Ishikawa (cell line): ENCODE measurements around the gene TNIK.

Source experiments
- CEBPB ChIP-seq: IDR thresholded peaks from 2 replicates; pipeline ENCODE4 v1.6.1; 2012
- CREB1 ChIP-seq: IDR thresholded peaks from 2 replicates; pipeline ENCODE4 v1.6.1; 2012; ENCODE audit warnings: low read depth
- EGR1 ChIP-seq: IDR thresholded peaks from 2 replicates; pipeline ENCODE4 v1.6.1; 2012
- EP300 ChIP-seq: IDR thresholded peaks from 2 replicates; pipeline ENCODE4 v1.6.1; 2012; ENCODE audit warnings: borderline replicate concordance
- FOXM1 ChIP-seq: IDR thresholded peaks from 2 replicates; pipeline ENCODE4 v1.6.1; 2012; ENCODE audit warnings: low read depth, borderline replicate concordance
- MAX ChIP-seq: IDR thresholded peaks from 2 replicates; pipeline ENCODE4 v1.6.1; 2012
- NFIC ChIP-seq: IDR thresholded peaks from 2 replicates; pipeline ENCODE4 v1.6.1; 2012
- RAD21 ChIP-seq: IDR thresholded peaks from 2 replicates; pipeline ENCODE4 v1.6.1; 2012; ENCODE audit warnings: low read depth
- REST ChIP-seq: IDR thresholded peaks from 2 replicates; pipeline ENCODE4 v1.6.1; 2012; ENCODE audit warnings: low read depth, mild to moderate bottlenecking
- TAF1 ChIP-seq: IDR thresholded peaks from 2 replicates; pipeline ENCODE4 v1.6.1; 2012; ENCODE audit warnings: low read depth, mild to moderate bottlenecking
- TCF12 ChIP-seq: IDR thresholded peaks from 2 replicates; pipeline ENCODE4 v1.6.1; 2012; ENCODE audit warnings: low read depth
- TEAD4 ChIP-seq: IDR thresholded peaks from 2 replicates; pipeline ENCODE4 v1.6.1; 2012
- USF1 ChIP-seq: IDR thresholded peaks from 2 replicates; pipeline ENCODE4 v1.6.1; 2012
- YY1 ChIP-seq: IDR thresholded peaks from 2 replicates; pipeline ENCODE4 v1.6.1; 2012; ENCODE audit warnings: low read depth
- ZBTB7A ChIP-seq: IDR thresholded peaks from 2 replicates; pipeline ENCODE4 v1.6.1; 2012; ENCODE audit warnings: low read depth

Gene TNIK

GRCh38 chr3:171312741-171313140, 147.5 kb downstream of the TNIK start:
- TF ChIP-seq MAX: no peak
- TF ChIP-seq ZBTB7A: no peak
- no peak for TF ChIP-seq CEBPB
- no peak for TF ChIP-seq TAF1
- TF ChIP-seq TCF12: no peak
- no peak for TF ChIP-seq RAD21
- TF ChIP-seq EP300: no peak
- no peak for TF ChIP-seq TEAD4
- TF ChIP-seq REST: no peak
- TF ChIP-seq NFIC: no peak
- no peak for TF ChIP-seq CREB1
- no peak for TF ChIP-seq FOXM1
- no peak for TF ChIP-seq USF1
- no peak for TF ChIP-seq EGR1
- TF ChIP-seq YY1: no peak

- TF ChIP-seq EGR1 (no peak), TAF1 (no peak), REST (no peak), EP300 (no peak), CREB1 (no peak), ZBTB7A (no peak), YY1 (no peak), FOXM1 (no peak), RAD21 (no peak), TEAD4 (no peak), TCF12 (no peak), USF1 (no peak), MAX (no peak), CEBPB (no peak), NFIC (no peak)
These were observed 148.4 kb downstream of the TNIK start for GRCh38 chr3:171311784-171312183.

GRCh38 chr3:171309906-171310359, 150.3 kb downstream of the TNIK start:
- TF ChIP-seq ZBTB7A (no peak), YY1 (no peak), EGR1 (no peak), USF1 (no peak), TEAD4 (no peak)

GRCh38 chr3:171307988-171308387, 152.2 kb downstream of the TNIK start:
- TF ChIP-seq FOXM1 (no peak), YY1 (no peak), RAD21 (no peak), MAX (no peak), TCF12 (no peak), ZBTB7A (no peak), EP300 (no peak), TAF1 (no peak), REST (no peak), CREB1 (no peak), CEBPB (no peak), USF1 (no peak), NFIC (no peak), TEAD4 (no peak), EGR1 (no peak)
